ENCODE results near the gene NIM1K.
"Not testable (repeated sequence)": the region's sequence is repeated elsewhere in the genome, so short reads cannot be mapped to it uniquely, and the experiment has no call there.

The NIM1K gene

DNA sequence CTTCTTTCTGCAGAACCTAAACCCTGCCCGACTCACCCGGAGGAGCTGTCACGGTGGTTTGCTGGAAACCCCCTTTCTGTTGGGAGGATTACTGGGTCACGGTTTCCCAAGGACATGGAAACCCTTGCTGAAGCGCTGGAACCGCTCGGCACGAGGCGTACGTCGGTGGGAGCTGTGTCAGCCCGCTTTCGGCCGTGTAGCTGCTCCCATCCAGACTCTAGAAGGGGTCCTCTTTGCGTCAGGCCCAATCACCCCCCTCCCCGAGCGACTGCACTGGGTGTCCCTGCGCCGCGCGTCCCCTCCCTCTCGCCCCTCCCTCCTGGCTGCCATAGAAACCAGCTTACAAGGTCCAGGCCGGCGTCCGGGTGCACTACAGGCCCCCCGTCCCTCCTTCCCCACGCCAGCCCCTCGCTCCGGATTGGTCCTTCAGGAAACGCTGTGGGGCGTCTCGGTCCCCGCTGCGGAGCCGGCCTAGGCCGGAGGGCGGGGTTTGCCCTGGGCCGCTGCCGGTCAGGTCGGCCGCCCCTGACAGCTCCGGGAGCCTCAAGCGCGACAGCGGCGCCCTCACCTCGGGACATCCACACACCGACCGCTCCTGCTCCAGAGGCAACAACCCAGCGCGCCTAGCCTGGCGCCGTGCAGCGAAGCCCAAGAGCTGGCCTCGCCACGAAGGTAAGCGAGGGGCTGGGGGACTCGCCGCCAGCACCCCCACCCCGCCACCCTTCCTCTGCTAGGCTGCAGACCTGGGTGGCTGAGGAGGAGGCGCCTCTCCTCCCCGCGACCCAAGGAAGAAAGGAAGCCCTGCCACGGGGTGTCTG lies at the start of gene NIM1K:
TSS of gene NIM1K (plus strand) at position 486 of the 818 bp plus-strand sequence. CDS start 53,551 bp downstream, outside the sequence.
- DNase-seq, result peak; percentile 80

DNA sequence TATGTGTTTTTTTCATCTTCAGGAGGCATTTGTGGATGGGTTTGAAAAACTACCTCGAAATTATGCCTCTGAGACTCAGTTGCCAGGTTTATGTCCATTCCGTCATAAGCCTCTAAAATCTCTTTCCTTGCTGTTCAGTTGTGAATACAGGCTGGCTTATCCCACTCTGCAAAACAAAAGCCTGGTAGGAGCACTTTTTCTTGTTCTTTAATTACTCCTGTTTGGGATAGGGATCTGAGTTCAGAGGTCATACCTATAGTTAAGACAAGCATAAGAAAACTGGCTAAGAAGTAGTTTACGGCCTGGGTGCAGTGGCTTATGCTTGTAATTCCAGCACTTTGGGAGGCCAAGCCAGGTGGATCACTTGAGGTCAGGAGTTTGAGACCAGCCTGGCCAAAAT lies 47.0 kb upstream of the NIM1K start:
- no peak for DNase-seq

GRCh38 chr5:43146958-43147357 lies 45.1 kb upstream of the NIM1K start:
- no peak for DNase-seq

GRCh38 chr5:43148417-43148816 lies 43.6 kb upstream of the NIM1K start:
- no peak for DNase-seq

GRCh38 chr5:43149231-43149630 lies 42.8 kb upstream of the NIM1K start:
- DNase-seq, result no peak

- no peak for DNase-seq
Measured at GRCh38 chr5:43150075-43150474, 42.0 kb upstream of the NIM1K start.

DNA sequence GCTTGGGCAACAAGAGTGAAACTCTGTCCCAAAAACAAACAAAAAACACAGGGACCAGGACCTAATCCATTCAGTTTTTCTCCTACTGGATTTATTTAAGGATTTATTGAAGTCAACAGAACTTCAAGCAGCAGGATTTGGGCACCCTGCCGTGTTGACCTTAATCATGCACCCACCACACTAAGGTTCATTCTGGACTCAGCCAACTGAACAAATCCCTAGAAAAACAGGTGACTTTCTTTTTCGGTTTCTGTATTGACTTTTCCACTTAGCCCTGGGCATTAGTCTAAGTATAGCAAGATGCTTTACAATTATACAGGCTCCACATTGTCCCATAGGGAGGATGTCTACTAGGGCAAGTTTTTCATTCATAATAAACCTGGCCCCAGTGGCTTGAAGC lies 41.3 kb upstream of the NIM1K start:
- DNase-seq, result no peak

DNA sequence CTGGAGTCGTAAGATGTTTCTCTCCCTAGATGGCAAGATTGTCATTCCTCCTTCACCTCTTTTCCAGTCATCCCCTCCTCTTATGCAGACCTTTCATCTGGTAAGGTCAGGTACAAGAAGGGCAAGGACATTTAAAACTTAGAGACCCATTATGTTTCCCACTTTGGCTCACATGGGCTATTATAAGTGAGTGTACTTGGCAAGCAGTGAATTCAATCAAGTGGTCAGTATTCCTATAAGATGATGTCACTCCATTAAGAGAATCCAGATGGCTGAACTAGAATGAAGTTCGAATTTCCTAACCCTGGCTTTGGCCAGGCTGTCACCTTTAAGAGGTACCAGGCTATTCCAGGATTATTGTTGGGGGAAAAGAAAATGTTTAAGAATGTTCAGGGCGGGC lies 39.1 kb upstream of the NIM1K start:
- no peak for DNase-seq

DNA sequence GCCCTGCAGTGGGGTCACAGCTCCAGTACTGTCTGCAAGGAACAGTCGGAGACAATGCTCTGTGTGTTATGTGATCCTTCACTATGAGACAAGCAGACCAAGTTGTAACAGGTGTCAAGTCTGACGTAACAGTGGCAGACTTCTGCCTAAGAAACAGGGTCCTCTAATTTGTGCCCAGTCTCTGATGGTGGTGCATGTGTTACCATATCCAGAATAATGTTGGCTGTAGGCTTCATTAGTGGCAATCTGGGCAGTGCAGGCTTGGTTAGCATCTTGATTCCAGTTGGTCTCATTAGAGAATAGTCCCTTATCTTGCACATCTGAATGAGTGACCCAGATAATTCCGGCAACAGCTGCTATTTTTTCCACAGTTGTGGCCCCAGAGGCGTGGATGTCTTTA lies 37.6 kb upstream of the NIM1K start:
- no peak for DNase-seq

- DNase-seq, result no peak
Measured at GRCh38 chr5:43155394-43156096, 36.5 kb upstream of the NIM1K start.

GRCh38 chr5:43156388-43156787 lies 35.6 kb upstream of the NIM1K start:
- no peak for DNase-seq

DNA sequence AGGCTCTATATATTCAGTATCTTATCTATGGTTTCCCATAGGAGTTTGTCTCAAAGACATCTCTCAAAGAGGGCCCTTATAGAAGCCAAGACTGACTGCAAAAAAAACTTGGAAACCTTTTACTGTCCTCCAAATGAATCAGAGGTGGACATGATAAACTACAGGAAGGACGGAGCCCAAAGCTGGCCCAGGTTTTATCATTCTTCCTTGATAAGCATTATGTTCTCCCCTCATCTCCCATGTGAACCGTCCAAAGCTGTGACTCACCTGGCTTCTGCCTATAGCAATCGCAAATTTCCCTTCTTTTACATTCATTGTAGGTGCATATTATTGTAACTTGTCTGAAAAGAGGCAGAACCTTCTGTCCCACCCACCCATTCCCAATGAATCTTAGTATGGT lies 35.0 kb upstream of the NIM1K start:
- DNase-seq, result no peak

DNA sequence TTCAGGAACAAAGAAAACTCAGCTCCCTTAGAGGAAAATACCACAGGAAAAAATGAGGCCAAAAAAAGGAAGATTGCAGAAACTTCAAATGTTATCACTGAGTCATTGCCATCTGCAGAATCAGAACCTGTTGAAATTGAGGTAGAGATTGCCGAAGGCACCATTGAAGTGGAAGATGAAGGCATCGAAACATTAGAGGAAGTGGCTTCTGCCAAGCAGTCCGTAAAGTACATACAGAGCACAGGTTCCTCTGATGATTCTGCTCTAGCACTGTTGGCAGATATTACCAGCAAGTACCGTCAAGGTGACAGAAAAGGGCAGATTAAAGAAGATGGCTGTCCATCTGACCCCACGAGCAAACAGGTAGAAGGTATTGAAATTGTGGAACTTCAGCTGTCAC lies 30.8 kb upstream of the NIM1K start:
- no peak for DNase-seq

- not testable (repeated sequence) for DNase-seq
Measured at GRCh38 chr5:43164801-43165200, 27.2 kb upstream of the NIM1K start.

DNA sequence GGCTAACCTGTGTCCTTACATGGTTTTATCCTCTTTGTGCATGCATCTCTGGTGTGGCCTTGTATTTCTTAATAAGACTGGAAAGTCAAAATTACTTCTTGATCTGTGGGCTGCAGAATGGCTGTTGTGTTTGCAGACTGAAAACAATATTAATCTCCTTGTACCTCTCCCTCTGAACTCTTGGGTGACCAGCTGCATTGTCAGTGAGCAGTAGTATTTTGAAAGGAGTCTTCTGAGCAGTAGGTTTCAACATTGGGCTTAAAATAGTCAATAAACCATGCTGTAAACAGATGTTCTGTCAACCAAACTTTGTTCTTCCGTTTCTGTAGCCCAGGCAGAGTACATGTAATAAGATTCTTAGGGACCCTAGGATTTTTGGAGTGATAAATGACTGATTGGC lies 26.7 kb upstream of the NIM1K start:
- no peak for DNase-seq

DNA sequence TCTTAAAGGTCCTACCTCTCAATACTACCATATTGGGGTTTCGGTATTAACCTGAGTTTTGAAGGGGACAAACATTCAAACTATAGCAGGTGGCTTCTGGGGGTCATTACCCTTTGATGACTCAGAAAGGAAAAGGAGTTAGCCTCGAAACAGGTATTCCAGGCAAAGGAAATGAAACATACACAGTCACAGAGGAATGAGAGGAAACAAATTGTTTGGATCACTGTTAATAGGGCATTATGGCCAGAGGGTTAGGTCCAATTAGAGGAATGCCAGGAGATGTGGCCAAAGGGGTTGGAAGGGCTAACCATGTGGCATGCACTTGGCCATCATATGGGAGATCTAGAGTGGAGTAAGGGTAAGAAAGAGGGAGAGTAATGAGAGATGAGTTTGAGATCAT lies 23.9 kb upstream of the NIM1K start:
- no peak for DNase-seq

DNA sequence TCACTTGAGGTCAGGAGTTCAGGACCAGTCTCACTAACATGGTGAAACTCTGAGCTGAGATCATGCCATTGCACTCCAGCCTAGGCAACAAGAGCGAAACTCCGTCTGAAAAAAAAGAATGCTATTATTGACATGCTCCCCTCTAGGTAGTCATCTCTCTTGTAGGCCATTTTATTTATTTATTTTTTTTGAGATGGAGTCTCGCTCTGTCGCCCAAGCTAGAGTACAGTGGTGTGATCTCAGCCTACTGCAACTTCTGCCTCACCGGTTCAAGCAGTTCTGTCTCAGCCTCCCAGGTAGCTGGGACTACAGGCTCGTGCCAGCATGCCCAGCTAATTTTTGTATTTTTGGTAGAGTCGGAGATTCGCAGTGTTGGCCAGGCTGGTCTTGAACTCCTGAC lies 20.6 kb upstream of the NIM1K start:
- no peak for DNase-seq

DNA sequence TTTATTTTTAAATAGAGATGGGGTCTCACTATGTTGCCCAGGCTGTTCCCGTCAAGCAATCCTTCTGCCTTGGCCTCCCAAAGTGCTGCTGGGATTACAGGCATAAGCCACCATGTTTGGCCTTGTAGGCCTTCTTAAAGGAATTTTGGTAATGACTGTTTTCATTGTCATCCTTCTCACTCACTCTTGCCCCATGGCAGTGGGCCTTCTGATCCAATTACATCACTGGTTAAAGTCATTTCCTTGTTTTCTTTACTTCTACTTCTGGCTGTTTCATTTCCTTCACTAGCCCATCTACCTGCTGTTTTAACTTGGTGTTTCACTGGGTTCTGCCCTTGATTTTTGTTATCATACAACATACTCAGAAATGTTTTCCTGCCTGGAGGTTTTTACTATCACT lies 20.1 kb upstream of the NIM1K start:
- DNase-seq, result no peak

DNA sequence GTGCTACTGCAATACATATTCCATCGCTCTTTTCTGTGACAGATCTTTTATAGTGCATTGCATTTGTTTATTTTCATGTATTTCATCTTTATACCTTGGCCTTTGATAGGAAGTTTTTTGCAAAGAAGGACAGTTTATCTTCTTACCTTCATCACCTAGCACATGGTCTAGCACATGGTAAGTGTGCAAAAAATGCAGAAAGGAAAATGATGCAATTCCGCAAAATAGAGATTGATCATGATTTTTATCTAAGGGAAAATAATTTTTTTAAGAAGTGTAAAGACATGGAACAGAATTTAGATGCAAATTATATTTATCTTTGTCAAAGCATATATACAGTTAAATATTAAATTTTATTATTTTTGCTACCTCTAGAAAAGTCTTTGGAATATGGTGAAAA lies 19.2 kb upstream of the NIM1K start:
- no peak for DNase-seq

DNA sequence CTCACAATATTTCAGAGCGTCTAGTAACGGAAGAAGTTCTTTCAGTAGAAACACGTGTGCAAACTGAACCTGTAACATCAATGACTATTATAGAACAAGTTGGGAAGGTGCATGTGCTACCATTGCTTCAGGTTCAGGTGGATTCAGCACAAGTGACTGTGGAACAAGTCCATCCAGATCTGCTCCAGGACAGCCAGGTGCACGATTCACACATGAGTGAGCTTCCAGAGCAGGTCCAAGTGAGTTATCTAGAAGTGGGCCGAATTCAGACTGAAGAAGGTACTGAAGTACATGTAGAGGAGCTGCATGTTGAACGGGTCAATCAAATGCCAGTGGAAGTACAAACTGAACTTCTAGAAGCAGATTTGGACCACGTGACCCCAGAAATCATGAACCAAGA lies 17.4 kb upstream of the NIM1K start:
- DNase-seq, result no peak

DNA sequence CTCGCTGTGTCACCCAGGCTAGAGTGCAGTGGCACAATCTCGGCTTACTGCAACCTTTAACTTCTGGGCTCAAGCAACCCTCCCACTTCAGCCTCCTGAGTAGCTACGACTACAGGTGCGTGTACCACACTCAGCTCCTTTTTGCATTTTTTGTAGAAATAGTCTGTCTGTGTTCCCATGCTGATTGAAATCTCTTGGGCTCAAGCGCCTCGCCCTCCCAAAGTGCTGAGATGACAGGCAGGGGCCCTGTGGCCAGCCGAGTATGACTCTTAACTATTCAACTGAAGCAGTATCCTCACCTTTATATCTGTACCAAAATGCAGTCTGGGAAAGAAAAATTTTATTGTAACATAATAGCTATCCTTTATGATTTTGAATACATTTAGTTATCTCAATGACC lies 12.2 kb upstream of the NIM1K start:
- DNase-seq, result no peak

- no peak for DNase-seq
Measured at GRCh38 chr5:43182421-43182820, 9.6 kb upstream of the NIM1K start.

DNA sequence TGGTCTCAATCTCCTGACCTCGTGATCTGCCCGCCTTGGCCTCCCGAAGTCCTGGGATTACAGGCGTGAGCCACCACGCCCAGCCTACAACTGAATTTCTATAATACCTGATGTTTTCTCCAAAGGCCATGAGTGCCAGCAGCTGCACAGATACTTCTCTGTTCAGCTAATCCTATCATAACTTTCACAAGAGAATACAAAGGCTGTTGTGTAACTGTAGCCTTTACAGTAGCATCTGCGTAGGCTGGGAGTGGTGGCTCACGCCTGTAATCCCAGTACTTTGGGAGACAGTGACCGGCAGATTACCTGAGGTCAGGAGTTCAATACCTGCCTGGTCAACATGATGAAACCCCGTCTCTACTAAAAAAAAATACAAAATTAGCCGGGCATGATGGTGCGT lies 8.9 kb upstream of the NIM1K start:
- not testable (repeated sequence) for DNase-seq

DNA sequence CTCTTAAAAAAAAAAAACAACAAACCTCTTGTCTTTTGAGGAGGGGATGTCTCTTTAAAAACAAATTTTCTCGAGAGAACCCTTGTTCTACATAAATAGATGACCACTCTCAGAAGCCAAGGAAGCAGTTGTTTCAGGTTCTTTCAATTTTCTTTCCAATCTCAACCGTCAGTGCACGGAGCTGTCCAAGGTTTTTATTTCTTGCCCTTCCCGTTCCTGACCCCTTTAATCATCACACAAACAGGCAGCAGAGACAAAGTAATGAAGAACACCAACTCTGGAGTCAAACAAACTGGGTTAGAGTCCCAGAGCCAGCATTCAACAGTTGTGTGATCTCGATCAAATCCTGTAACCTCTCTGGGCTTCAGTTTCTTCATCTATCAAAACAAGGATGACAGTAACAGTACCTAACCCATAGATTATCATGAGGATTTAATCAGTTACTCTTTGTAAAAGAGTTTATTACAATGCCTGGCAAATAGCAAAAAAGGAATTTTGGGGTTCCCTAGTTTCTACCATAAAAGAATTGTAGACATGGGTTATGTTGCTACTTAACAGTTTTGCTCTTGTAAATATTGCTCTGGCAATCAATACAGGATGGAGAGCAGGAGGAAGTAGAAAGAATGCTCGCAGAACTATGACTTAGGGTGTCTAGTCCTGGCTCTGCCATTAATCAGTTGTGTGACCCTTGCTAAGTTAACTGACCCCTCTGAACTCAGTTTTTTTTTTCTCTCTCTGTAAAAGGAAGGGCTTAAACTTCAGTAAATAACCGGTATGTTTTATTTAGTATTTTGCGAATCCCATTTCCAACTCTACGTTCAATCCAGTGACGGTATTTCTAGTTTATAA lies 1.0 kb upstream of the NIM1K start:
- peak; percentile 20 for DNase-seq
